ENCODE data around the gene THSD1. TPM values are rescaled to one million over a fixed set of nuclear protein-coding genes. Genes with fewer than 3 reads are reported as not detected.

The THSD1 gene
- polyA plus RNA-seq, 2 of the 4 experiments (the other 2 are of a cell fraction), result 5.4 to 6.1 TPM

DNA sequence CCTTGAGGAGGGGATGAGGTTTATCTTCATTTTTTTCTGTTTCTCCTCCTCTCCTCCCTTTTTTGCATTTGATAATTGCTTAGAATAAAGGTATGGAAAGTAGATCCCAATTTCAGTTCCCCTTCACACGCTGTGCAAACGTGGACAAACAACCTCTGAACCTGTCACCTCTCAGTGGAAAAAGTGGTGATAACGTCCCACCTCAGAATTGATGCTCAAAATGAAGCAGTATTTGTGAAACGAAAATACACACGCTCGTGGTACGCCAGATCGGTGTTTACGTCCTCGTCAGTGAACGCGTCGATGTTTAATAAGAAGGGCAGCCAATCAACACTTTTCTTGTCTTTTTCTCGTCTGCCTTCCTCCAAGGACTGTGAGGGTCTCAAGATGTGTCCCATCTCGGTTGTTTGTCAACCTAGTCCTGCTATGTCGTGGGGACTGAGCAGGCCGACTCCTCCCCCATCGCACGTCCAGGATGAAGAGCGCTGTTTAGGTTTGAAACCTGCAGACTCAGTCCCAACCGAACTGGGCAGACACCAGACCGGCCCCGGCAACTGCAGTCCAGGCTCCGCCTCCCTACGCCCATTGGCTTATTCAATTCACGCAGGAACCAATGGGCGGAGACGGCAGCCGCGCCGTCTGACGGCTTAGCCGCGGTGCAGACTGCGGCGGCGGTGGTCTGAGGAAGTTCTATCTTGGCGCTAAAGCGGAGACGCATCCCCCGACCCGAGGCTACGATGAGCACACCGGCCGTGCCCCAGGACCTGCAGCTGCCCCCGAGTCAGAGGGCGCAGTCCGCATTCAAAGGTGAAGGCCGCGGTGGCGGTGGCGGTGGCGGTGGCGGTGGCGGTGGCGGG lies 49.1 kb upstream of the THSD1 start, which contains the start of gene CKAP2:
CKAP2 (plus strand) TSS at position 659 of the 857 bp plus-strand sequence; CDS start at position 738, 79 bp downstream.
- WGBS (ENCODE audit: missing lambda C conversion rate), result under 1% methylated on average over 23 of the region's 56 CpGs
- peak; percentile 76 to 92 for DNase-seq (ENCODE audit: low read depth in 1 of 2, low spot score in 1 of 2)
- ChIA-PET POLR2A (no interaction called here), CTCF (no interaction called here)
- Histone ChIP-seq H3K4me1 (peaks cover 36% of the 10 kb centered on the region; the same call in 2 of the 3 replicates), H3K9me3 (no peaks in the 10 kb centered on the region), H3K4me3 (peak within 1 kb of the TSS; percentile 96), H3K27ac (peak within 1 kb of the TSS; percentile 91 to 93), H3K4me2 (peak within 1 kb of the TSS; percentile 98)
- ATAC-seq, result peak; percentile 91 to 92
- TF ChIP-seq RCOR1 (IDR thresholded peaks at IDR 0.05; ENCODE audit: low read depth, low read length) (no peak), CHD2 (IDR thresholded peaks at IDR 0.05; ENCODE audit: low read length, partially characterized antibody) (no peak), RFX5 (IDR thresholded peaks at IDR 0.05) (peak; percentile 93), CEBPB (IDR thresholded peaks at IDR 0.05) (no peak), ZC3H11A (IDR thresholded peaks at IDR 0.05) (no peak), ELK1 (IDR thresholded peaks at IDR 0.05; ENCODE audit: low read depth, low read length) (no peak), TP53 (CRISPR knock-in tag; IDR thresholded peaks at IDR 0.05) (no peak), POLR2A (IDR thresholded peaks at IDR 0.05; ENCODE audit: low read length) (peak; percentile 72), MYC (IDR thresholded peaks at IDR 0.05; ENCODE audit: borderline replicate concordance, low read length) (0 out of 2 replicates have a peak, but pooled peaks have one; percentile 32), MAFK (IDR thresholded peaks at IDR 0.05; ENCODE audit: partially characterized antibody) (peak; percentile 44), BCL3 (IDR thresholded peaks at IDR 0.05) (peak; percentile 49; the same call in 1 of the 3 replicates), CBX8 (IDR thresholded peaks at IDR 0.05) (no peak), JUN (IDR thresholded peaks at IDR 0.05) (peak; percentile 26 to 66; a peak in 4 of 5 replicates)
- TF ChIP-seq, protein P1, sequence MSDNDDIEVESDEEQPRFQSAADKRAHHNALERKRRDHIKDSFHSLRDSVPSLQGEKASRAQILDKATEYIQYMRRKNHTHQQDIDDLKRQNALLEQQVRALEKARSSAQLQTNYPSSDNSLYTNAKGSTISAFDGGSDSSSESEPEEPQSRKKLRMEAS (IDR thresholded peaks at IDR 0.05), result peak; percentile 15
- no peak for FAIRE-seq

- H3K27ac ChIP-seq, result peak overlapping the region; percentile 91 to 93
- POLR2A ChIA-PET, result no interaction called here
- peak overlapping the region; percentile 96 for H3K4me3 ChIP-seq
- FAIRE-seq (no peak), DNase-seq (ENCODE audit: low read depth in 1 of 2, low spot score in 1 of 2) (peak in 1 of 2 experiments; percentile 4), ATAC-seq (no peak)
- no peak for TF ChIP-seq TFCP2L1 (CRISPR knock-in tag; IDR thresholded peaks at IDR 0.05)
- TF ChIP-seq, protein P2, sequence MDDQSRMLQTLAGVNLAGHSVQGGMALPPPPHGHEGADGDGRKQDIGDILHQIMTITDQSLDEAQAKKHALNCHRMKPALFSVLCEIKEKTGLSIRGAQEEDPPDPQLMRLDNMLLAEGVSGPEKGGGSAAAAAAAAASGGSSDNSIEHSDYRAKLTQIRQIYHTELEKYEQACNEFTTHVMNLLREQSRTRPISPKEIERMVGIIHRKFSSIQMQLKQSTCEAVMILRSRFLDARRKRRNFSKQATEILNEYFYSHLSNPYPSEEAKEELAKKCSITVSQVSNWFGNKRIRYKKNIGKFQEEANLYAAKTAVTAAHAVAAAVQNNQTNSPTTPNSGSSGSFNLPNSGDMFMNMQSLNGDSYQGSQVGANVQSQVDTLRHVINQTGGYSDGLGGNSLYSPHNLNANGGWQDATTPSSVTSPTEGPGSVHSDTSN (IDR thresholded peaks at IDR 0.05), result no peak
- no peak for TF ChIP-seq KDM5A (IDR thresholded peaks at IDR 0.05)
- TF ChIP-seq FOXS1 (CRISPR knock-in tag; IDR thresholded peaks at IDR 0.05), result no peak
- no peak for TF ChIP-seq MYC (IDR thresholded peaks at IDR 0.05; ENCODE audit: borderline replicate concordance, low read length)
- peaks cover 30% of the 10 kb centered on the region; the same call in 2 of the 3 replicates for H3K4me1 ChIP-seq
- no peaks in the 10 kb centered on the region for H3K9me3 ChIP-seq
- CTCF ChIA-PET, result no interaction called here
- peak overlapping the region; percentile 82 for H3K4me2 ChIP-seq
- 2% methylated on average over 8 of the region's 8 CpGs for WGBS (ENCODE audit: missing lambda C conversion rate)
These were observed 48.5 kb upstream of the THSD1 start for GRCh38 chr13:52454459-52454819.

- TF ChIP-seq CBX8 (IDR thresholded peaks at IDR 0.05) (no peak), ESRRA (IDR thresholded peaks at IDR 0.05; ENCODE audit: borderline replicate concordance, low read length) (no peak), RNF2 (IDR thresholded peaks at IDR 0.05; ENCODE audit: borderline replicate concordance, low read depth) (no peak)
- CTCF ChIA-PET, result interaction anchor here (7.0 kb wide), 1 partner anchor 112 kb away, joined by 115 read pairs; no protein-coding TSS in a partner anchor
- POLR2A ChIA-PET, result no interaction called here
- Histone ChIP-seq H3K4me3 (no peak overlapping the region), H3K4me2 (no peak overlapping the region), H3K4me1 (peaks cover 37% of the 10 kb centered on the region; the same call in 2 of the 3 replicates), H3K27ac (no peak overlapping the region), H3K9me3 (no peaks in the 10 kb centered on the region)
- 60% methylated on average over 2 of the region's 2 CpGs for WGBS (ENCODE audit: missing lambda C conversion rate)
- no peak for DNase-seq (ENCODE audit: low read depth in 1 of 2, low spot score in 1 of 2)
- no peak for FAIRE-seq
- no peak for ATAC-seq
These were observed 46.5 kb upstream of the THSD1 start for GRCh38 chr13:52452470-52452869.

All from A549 (cell line).